ENCODE measurements around the gene TFAP2C. TPM values are rescaled to one million over a fixed set of nuclear protein-coding genes. Genes with fewer than 3 reads are reported as not detected.
"Not testable (repeated sequence)": the region's sequence is repeated elsewhere in the genome, so short reads cannot be mapped to it uniquely, and the experiment has no call there.

Gene TFAP2C
- total RNA-seq, 1 donor from 2014 or later, result 4.0 TPM

DNA sequence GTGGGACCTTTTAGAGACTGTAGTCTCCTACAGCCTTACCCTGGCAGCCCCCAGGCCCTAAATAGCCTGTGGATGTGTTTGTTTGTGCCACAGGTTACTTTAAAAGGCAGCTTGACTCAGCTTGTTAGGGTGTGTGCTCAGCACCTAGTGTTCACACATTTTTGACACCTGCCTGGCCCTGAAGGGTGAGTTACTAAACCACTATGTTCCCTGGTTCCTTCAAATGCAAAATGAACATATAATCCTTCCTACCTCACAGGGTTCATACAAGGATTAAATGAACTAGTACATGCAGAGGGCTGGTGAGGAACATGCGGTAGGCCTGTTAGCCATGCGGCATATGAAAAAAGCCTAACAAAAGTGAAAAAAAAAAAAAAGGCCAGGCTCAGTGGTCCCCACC lies 14.9 kb upstream of the TFAP2C start:
- Mint-ChIP-seq H3K27me3 (ENCODE audit: low read depth) (peaks cover 1% of the 10 kb centered on the region), H3K27ac (ENCODE audit: unreplicated experiment) (no peak overlapping the region), H3K36me3 (ENCODE audit: low read depth) (no peaks in the 10 kb centered on the region), H3K9me3 (no peaks in the 10 kb centered on the region), H3K4me3 (no peak overlapping the region), H3K4me1 (no peaks in the 10 kb centered on the region)
- no peak for DNase-seq (ENCODE audit: low read depth, low spot score)
- TF ChIP-seq, protein P1, sequence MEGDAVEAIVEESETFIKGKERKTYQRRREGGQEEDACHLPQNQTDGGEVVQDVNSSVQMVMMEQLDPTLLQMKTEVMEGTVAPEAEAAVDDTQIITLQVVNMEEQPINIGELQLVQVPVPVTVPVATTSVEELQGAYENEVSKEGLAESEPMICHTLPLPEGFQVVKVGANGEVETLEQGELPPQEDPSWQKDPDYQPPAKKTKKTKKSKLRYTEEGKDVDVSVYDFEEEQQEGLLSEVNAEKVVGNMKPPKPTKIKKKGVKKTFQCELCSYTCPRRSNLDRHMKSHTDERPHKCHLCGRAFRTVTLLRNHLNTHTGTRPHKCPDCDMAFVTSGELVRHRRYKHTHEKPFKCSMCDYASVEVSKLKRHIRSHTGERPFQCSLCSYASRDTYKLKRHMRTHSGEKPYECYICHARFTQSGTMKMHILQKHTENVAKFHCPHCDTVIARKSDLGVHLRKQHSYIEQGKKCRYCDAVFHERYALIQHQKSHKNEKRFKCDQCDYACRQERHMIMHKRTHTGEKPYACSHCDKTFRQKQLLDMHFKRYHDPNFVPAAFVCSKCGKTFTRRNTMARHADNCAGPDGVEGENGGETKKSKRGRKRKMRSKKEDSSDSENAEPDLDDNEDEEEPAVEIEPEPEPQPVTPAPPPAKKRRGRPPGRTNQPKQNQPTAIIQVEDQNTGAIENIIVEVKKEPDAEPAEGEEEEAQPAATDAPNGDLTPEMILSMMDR (conservative IDR thresholded peaks at IDR 0.05), result no peak

DNA sequence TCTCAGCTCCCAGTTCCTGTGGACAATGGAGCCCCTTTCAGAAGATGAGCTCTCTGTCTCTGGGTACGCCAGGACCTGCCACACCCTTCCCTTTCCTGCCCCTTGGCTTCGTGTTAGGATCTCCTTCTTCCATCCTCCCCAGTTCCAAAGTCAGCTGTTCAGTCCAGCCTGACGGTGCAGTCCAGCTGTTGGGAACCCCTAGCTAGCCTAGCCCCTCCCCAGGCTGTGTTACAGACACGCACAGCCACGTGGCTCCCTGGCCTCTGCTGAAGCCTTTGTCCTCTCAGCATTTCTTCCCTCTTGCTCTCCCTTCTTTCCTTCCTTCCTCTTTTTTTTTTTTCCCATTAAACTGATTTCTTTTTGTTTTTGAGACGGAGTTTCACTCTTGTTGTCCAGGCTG lies 12.4 kb upstream of the TFAP2C start:
- Mint-ChIP-seq H3K27me3 (ENCODE audit: low read depth) (peaks cover 9% of the 10 kb centered on the region), H3K9me3 (no peaks in the 10 kb centered on the region), H3K4me1 (no peaks in the 10 kb centered on the region), H3K4me3 (no peak overlapping the region), H3K27ac (ENCODE audit: unreplicated experiment) (no peak overlapping the region), H3K36me3 (ENCODE audit: low read depth) (no peaks in the 10 kb centered on the region)
- TF ChIP-seq, protein P1 (conservative IDR thresholded peaks at IDR 0.05), result no peak
- no peak for DNase-seq (ENCODE audit: low read depth, low spot score)

DNA sequence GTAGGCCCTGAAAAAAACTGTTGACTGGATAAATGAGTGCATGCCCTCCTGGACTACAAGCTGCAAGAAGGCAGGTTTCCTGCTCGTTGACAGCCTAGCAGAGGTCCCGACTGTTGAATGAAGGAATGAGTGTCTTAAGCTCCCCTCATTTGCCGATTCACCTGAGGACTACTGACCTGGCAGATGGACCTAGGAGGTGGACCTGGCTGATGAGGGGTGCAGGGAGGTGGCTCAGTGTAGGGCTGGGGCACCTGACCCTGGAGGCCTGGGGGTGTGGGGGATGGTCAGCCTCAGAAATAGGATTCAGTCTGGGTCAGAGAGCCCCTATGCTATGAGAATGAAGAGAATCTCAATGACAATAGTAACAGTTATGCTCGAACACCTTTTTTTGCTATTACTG lies 11.6 kb upstream of the TFAP2C start:
- H3K36me3 Mint-ChIP-seq (ENCODE audit: low read depth), result no peaks in the 10 kb centered on the region
- no peaks in the 10 kb centered on the region for H3K4me1 Mint-ChIP-seq
- DNase-seq (ENCODE audit: low read depth, low spot score), result no peak
- no peak overlapping the region for H3K27ac Mint-ChIP-seq (ENCODE audit: unreplicated experiment)
- no peaks in the 10 kb centered on the region for H3K9me3 Mint-ChIP-seq
- TF ChIP-seq, protein P1 (conservative IDR thresholded peaks at IDR 0.05), result no peak
- H3K27me3 Mint-ChIP-seq (ENCODE audit: low read depth), result peaks cover 15% of the 10 kb centered on the region
- H3K4me3 Mint-ChIP-seq, result no peak overlapping the region

DNA sequence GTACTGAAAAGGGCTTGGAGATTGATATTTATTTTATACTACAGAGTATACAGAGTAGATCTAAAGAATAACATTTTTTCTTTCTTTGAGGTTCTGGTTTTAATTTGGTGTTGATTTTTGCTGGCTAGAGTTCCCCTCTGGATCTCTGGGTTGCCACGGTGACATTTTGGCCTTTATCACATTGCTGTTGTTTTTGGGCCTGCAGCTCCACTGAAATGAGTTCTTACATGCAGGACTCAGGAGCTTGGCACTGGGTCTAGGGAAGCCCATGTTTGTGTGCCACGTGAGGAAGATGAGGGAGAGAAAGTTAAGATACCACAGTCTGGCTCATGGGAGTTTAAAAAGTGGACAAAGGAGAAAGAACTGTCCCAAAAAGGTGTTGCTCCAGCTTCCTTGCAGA lies 7.4 kb upstream of the TFAP2C start:
- H3K27me3 Mint-ChIP-seq (ENCODE audit: low read depth), result peaks cover 57% of the 10 kb centered on the region
- H3K9me3 Mint-ChIP-seq, result no peaks in the 10 kb centered on the region
- no peak for DNase-seq (ENCODE audit: low read depth, low spot score)
- TF ChIP-seq, protein P1 (conservative IDR thresholded peaks at IDR 0.05), result no peak
- H3K36me3 Mint-ChIP-seq (ENCODE audit: low read depth), result no peaks in the 10 kb centered on the region
- peaks cover 5% of the 10 kb centered on the region for H3K4me1 Mint-ChIP-seq
- H3K4me3 Mint-ChIP-seq, result no peak overlapping the region
- no peak overlapping the region for H3K27ac Mint-ChIP-seq (ENCODE audit: unreplicated experiment)

DNA sequence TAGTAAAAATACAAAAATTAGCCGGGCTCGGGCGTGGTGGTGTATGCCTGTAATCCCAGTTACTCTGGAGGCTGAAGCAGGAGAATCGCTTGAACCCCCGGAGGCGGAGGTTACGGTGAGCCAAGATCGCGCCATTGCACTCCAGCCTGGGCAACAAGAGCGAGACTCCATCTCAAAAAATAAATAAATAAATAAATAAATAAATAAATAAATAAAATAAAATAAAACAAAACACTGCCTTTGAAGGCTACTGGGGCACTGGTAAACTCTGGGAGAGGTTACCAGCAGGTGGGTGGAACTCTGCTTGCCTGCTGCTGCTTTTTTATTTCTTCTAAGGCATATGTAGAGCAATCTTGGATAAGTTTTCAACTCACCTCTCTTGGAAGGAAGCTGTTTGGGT lies 5.2 kb upstream of the TFAP2C start:
- DNase-seq (ENCODE audit: low read depth, low spot score); H3K36me3 Mint-ChIP-seq (ENCODE audit: low read depth); H3K4me3 Mint-ChIP-seq; H3K27ac Mint-ChIP-seq (ENCODE audit: unreplicated experiment); H3K9me3 Mint-ChIP-seq: not testable (repeated sequence)
- H3K27me3 Mint-ChIP-seq (ENCODE audit: low read depth), result peaks cover 79% of the 10 kb centered on the region
- peaks cover 14% of the 10 kb centered on the region for H3K4me1 Mint-ChIP-seq

DNA sequence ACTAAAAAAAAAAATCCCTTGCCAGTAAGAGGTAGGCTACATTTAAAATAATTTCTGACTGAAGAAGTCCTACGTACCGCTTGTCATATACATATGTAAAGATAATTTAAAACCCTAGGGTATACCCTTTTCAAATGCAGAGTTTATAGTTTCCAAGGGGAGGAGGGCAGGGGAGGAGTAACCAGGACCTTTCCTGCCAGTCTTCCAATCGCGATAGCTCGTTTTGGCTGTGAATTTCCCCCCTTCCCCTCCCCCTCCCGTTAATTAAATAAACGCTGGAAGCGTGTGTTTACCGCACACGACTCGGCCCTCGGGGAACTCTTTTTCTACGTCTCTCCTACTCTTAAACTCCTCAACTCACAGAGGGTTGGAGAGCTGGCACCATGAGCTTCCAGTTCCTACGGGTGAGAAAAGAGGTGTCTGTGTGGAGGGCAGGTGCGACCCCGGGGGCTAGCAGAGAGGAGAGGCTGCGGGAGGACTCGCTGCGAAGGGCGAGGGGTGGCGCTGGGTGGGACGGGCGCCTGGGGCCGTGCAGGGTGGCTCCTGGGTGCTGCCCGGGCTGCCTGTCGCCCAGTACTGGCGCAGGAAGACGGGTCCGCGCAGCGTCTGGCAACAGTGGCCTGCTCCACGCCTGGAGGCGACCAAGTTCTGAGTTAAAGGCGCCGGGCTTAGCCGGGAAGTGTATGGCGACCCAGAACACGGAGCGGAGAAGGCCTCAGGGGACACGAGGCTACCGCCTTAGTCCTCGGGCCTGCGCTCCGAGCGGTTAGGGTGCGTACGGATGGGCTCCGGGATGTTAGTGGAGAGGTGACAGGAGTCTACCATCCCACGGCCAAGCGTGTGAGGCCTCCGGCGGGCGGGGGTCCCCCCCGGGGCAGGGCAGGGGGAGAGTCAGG lies 4.1 kb upstream of the TFAP2C start:
- Mint-ChIP-seq H3K27ac (ENCODE audit: unreplicated experiment) (no peak overlapping the region), H3K4me3 (peak overlapping the region; percentile 27), H3K27me3 (ENCODE audit: low read depth) (peaks cover 88% of the 10 kb centered on the region), H3K9me3 (no peaks in the 10 kb centered on the region), H3K4me1 (peaks cover 15% of the 10 kb centered on the region), H3K36me3 (ENCODE audit: low read depth) (no peaks in the 10 kb centered on the region)
- TF ChIP-seq, protein P1 (conservative IDR thresholded peaks at IDR 0.05), result no peak
- DNase-seq (ENCODE audit: low read depth, low spot score), result no peak

All from neural crest cell (in vitro differentiated cells).